Measurements from ENCODE around the gene ACSS1. TPM values are rescaled to one million over a fixed set of nuclear protein-coding genes. Genes with fewer than 3 reads are reported as not detected.

ACSS1 gene
- total and polyA plus RNA-seq, 2 of the 8 experiments (the other 6 are each of a cell fraction or from before 2014, with no cell fraction given): 2.6 to 3.4 TPM

GRCh38 chr20:25063546-25063945 is 5.6 kb upstream of the ACSS1 start:
- peaks cover 0 to 10% of the 10 kb centered on the region in 2 experiments for H4K20me1 ChIP-seq (replicated peaks in 1 of 2; ENCODE audit: control insufficient read depth in 1 of 2, insufficient read depth in 2 of 2, low read length in 2 of 2)
- no peaks in the 10 kb centered on the region for H3K79me1 ChIP-seq (ENCODE audit: low read depth, low read length)
- no peak for FAIRE-seq
- H4K5ac ChIP-seq (ENCODE audit: insufficient read length, low read depth, low read length): no peak overlapping the region
- H2AK5ac ChIP-seq (ENCODE audit: low read depth, low read length): no peak overlapping the region
- H3K14ac ChIP-seq (ENCODE audit: insufficient read length): no peak overlapping the region
- H3K23ac ChIP-seq (ENCODE audit: insufficient read length): no peak overlapping the region
- CTCF ChIA-PET (ENCODE audit: partially characterized antibody): interaction anchor here (1.2 to 9.1 kb wide), 12 partner anchors 11 to 1125 kb away, joined by 3 to 121 read pairs (median 5); no protein-coding TSS in a partner anchor
- no peaks in the 10 kb centered on the region for H3K36me3 ChIP-seq (ENCODE audit: control insufficient read depth in 2 of 4, insufficient read depth in 4 of 4, low read length in 3 of 4)
- H3K4me2 ChIP-seq (ENCODE audit: insufficient read depth in 1 of 2, low read depth in 2 of 2, low read length in 2 of 2): no peak overlapping the region
- H2BK5ac ChIP-seq (ENCODE audit: low read depth, low read length): no peak overlapping the region
- no peak overlapping the region; the same call in 1 of the 2 replicates for H4K8ac ChIP-seq (ENCODE audit: extremely low read depth, insufficient read depth, low read length)
- no peaks in the 10 kb centered on the region for H3K79me2 ChIP-seq (ENCODE audit: control insufficient read depth in 1 of 2, insufficient read depth in 2 of 2, low read length in 2 of 2)
- H3K9ac ChIP-seq (replicated peaks in 1 of 4; ENCODE audit: extremely low read depth in 1 of 4, low read depth in 3 of 4, low read length in 3 of 4): no peak overlapping the region
- H2BK12ac ChIP-seq (ENCODE audit: low read depth, low read length): no peak overlapping the region
- peaks cover 0 to 6% (median 1%) of the 10 kb centered on the region in 4 experiments; a peak in 4 of 7 replicates for H3K4me1 ChIP-seq (replicated peaks in 1 of 4; ENCODE audit: control insufficient read depth in 3 of 4, insufficient read depth in 4 of 4, low read length in 3 of 4)
- no peak overlapping the region for H3K56ac ChIP-seq (replicated peaks; ENCODE audit: insufficient read length, low read depth, low read length)
- H2BK15ac ChIP-seq (ENCODE audit: low read length): no peak overlapping the region
- DNase-seq (ENCODE audit: low read depth in 1 of 2, low spot score in 2 of 2): no peak
- H3K27me3 ChIP-seq (replicated peaks in 1 of 4; ENCODE audit: control insufficient read depth in 3 of 4, extremely low read depth in 1 of 4, insufficient read depth in 3 of 4, low read length in 3 of 4): peaks cover 4 to 40% (median 30%) of the 10 kb centered on the region in 4 experiments
- no peak overlapping the region for H2BK120ac ChIP-seq (replicated peaks; ENCODE audit: low read depth, low read length)
- H2BK20ac ChIP-seq (ENCODE audit: low read length): no peak overlapping the region
- no peaks in the 10 kb centered on the region; a peak in 1 of 4 replicates for H3K9me3 ChIP-seq (ENCODE audit: insufficient read depth in 2 of 2, low read depth in 1 of 2, low read length in 1 of 2)
- H4K91ac ChIP-seq (replicated peaks; ENCODE audit: insufficient read length, low read length): no peak overlapping the region
- POLR2A ChIA-PET (ENCODE audit: partially characterized antibody): interaction anchor here (2.7 kb wide), 1 partner anchor 70 kb away, joined by 8 read pairs; no protein-coding TSS in a partner anchor
- 85% methylated on average over 11 of the region's 11 CpGs; no CpG with 5 or more reads in 1 of the 2 experiments for WGBS, 2 experiments (ENCODE audit: extremely low coverage in 1 of 2, insufficient coverage in 1 of 2, insufficient read length in 1 of 2, insufficient replicate concordance in 2 of 2, low coverage in 1 of 2, low lambda C conversion rate in 2 of 2, missing lambda C conversion rate in 1 of 2)
- H2AFZ ChIP-seq (ENCODE audit: low read length): no peak overlapping the region
- H3K4me3 ChIP-seq (ENCODE audit: extremely low read depth in 1 of 4, insufficient read depth in 2 of 4, low read depth in 3 of 4, low read length in 4 of 4): no peak overlapping the region
- H3K23me2 ChIP-seq (ENCODE audit: low read depth, low read length): peaks cover 8% of the 10 kb centered on the region; the same call in 1 of the 2 replicates
- no peak overlapping the region for H3K18ac ChIP-seq (ENCODE audit: extremely low read depth, low read length)
- no peak overlapping the region for H3K27ac ChIP-seq (ENCODE audit: low read depth, low read length)
- TF ChIP-seq GABPA (IDR thresholded peaks at IDR 0.05; ENCODE audit: borderline replicate concordance, insufficient read depth, low read length) (no peak), EP300 (IDR thresholded peaks at IDR 0.05; ENCODE audit: borderline replicate concordance in 1 of 2, low read depth in 2 of 2, low read length in 2 of 2) (no peak)
- no peak overlapping the region for H3K4ac ChIP-seq (replicated peaks; ENCODE audit: insufficient read length, low read depth, low read length)
